ENCODE measurements around the gene PEX14.

PEX14 gene

GRCh38 chr1:10612436-10613160, 137.8 kb downstream of the PEX14 start:
- DNase-seq (ENCODE audit: insufficient read length, low spot score), result no peak
- no peak for TF ChIP-seq CTCF (IDR thresholded peaks at IDR 0.05; ENCODE audit: insufficient read depth, missing control alignments)
- FAIRE-seq, result no peak

GRCh38 chr1:10613340-10613739, 138.6 kb downstream of the PEX14 start:
- no peak for FAIRE-seq
- DNase-seq (ENCODE audit: insufficient read length, low spot score), result no peak
- no peak for TF ChIP-seq CTCF (IDR thresholded peaks at IDR 0.05; ENCODE audit: insufficient read depth, missing control alignments)

- FAIRE-seq (no peak), DNase-seq (ENCODE audit: insufficient read length, low spot score) (no peak)
- no peak for TF ChIP-seq CTCF (IDR thresholded peaks at IDR 0.05; ENCODE audit: insufficient read depth, missing control alignments)
Measured at GRCh38 chr1:10613861-10614260, 139.1 kb downstream of the PEX14 start.

DNA sequence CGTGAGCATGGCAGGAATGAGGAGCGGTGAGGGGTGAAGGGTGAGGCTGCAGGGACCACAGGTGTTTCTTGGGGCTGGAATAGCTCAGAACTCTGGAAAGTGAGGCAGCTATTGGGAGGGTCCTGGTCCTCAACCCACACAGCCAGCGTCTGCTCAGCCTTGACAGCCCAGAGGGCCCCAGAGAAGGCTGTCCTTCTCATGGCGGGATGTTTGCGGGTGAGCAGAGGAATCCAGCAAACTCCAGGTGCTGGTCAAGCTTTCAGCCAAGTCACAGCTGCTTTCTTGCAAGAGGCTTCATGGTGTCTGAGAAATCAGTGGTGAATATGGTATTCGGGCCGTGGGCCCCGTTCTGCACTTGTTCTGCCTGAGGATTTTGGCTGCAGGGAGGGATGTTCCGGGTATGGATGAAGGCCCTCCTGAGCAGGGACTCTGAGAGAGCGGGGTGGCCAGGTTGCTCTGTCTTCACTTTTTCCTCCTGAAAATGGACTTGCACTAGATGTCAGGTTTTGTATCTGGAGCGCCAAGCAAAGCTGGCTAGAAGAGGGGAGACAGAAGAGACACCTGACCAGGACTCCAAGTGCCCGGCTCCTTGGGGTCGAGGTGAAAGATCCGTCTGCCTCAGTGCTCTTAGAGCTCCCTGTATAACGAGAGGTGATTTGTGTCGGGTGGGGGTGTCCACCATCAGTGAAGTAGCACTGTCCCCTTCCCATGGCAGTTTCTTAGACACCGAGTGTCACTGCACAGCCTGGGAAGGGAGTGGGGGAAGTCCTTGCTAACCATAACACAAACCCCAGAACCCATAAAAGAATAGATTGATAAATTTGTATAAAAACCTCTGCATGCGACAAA, 139.9 kb downstream of the PEX14 start:
- TF ChIP-seq CTCF (IDR thresholded peaks at IDR 0.05; ENCODE audit: insufficient read depth, missing control alignments), result no peak
- no peak for DNase-seq (ENCODE audit: insufficient read length, low spot score)
- no peak for FAIRE-seq

DNA sequence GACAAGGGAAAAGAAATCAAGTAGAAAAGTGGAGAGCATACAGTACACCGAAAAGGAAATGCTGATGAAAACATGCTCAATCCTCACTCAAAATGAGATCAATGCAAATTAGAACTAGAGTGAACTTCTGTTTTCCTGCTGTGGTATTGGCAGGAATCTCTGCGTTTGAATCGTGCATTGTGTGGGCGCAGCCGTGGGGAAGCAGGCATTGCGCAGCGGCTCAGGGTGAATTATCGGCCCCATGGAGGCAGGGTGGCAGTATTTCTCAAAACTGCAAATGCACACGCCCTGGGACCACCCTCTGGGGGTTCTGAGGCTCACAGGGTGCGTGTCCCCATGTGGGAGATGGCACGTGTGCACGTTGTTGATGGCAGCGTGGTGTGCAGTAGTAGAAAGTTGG, 140.6 kb downstream of the PEX14 start:
- TF ChIP-seq CTCF (IDR thresholded peaks at IDR 0.05; ENCODE audit: insufficient read depth, missing control alignments), result no peak
- no peak for FAIRE-seq

DNA sequence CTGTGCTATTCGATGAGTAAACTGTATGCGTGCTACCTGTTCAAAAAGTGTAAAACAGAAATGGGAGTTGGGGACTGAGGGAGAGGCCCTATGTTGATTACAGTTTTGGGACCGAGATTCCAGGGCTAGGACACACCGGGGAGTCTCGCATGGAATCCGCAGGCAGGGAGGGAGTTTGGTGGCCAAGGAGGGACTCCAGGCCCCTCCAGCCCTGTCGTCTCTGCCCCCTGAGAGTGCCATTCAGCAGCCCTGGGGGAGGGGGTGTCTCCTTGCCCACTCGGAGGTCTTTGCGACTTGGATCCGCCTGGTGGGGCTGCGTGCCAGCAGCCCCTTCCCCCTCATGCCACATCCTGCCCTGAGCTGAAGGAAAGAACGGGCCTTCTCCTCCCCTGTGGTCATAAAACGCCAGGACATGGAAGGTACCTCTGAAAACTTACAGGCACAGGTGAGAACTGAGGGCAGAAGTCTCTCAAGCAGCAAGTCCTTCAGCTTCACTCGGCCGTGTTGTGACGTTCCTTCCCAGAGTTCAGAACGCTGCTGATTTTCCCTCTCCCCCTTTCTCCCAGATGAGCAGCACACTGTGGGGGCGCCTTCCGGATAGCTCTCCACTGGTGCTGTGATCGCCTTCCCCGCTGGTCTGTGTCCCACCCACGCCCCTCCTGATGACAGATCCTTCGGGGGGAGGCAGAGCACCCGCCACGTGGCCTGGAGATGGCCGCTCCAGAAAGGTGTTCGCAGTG, 141.4 kb downstream of the PEX14 start:
- no peak for TF ChIP-seq CTCF (IDR thresholded peaks at IDR 0.05; ENCODE audit: insufficient read depth, missing control alignments)
- DNase-seq (ENCODE audit: insufficient read length, low spot score) (no peak), FAIRE-seq (no peak)

More for the DNA sequence above, 140.6 kb downstream of the PEX14 start:
- no peak for DNase-seq (ENCODE audit: insufficient read length, low spot score)

Data from D721Med (cell line).